NCI-H2196 treated with DMSO at 0.1 percent for 48 hours (cell line): ENCODE results near the gene YBX1.
"Not testable (repeated sequence)": the region's sequence is repeated elsewhere in the genome, so short reads cannot be mapped to it uniquely, and the experiment has no call there.

Source experiments
- DNase-seq: peaks from one replicate; lab custom pipeline; 2025; ENCODE audit not compliant: unreplicated experiment; lab: John Stamatoyannopoulos, UW

YBX1 gene

DNA sequence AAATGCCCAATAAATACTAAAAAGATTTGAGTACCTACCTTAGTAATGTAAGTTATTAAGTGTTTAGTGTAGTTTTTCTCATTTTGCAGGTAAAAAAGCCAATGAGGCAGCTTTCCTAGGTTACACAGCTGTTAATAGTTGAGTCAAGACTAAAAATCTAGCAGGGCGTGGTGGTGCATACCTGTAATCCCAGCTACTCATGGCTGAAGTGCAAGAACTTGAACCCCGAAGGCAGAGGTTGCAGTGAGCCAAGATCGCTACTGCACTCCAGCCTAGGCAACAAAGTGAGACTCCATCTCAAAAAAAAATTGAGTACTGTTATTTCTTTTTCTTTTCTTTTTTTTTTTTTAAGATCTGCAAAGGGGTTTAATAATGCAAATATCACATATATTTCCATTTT lies 7.7 kb downstream of the YBX1 start:
- DNase-seq, result no peak

GRCh38 chr1:42690477-42691156 lies 8.4 kb downstream of the YBX1 start:
- DNase-seq, result no peak

DNA sequence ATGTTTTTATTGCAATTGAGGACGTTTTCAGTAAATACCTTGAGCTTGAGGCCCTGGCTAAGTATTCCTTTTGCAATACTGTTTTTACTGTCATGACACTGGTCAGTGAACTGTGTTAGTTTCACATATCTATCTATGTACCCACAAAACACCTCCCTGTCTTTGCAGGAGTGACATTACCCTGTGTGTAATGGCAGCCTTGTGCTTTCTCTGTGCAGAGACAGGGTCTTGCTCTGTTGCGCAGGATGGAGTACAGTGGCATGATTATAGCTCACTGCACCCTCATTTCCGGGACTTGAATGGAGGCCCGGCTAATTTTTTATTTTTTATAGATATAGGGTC lies 8.9 kb downstream of the YBX1 start:
- no peak for DNase-seq

DNA sequence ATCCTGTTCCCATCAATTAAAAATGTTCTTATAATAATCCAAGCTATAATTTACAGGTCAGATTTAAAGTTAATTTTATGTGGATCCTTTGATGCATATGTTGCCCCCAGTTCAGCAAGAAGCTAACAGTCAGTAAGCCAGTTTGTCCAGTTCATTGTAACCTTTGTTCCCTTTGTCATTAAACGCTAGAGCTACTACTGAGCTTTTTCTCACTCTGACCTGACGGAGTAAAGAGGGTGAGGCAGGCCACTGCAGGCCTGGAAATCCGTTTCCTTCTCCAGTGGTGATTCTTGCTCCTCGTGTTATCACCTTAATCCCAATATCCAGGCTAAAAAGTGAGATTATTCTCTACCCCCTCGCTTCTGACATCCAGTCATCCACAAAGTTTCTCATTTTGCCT lies 10.2 kb downstream of the YBX1 start:
- DNase-seq, result no peak

DNA sequence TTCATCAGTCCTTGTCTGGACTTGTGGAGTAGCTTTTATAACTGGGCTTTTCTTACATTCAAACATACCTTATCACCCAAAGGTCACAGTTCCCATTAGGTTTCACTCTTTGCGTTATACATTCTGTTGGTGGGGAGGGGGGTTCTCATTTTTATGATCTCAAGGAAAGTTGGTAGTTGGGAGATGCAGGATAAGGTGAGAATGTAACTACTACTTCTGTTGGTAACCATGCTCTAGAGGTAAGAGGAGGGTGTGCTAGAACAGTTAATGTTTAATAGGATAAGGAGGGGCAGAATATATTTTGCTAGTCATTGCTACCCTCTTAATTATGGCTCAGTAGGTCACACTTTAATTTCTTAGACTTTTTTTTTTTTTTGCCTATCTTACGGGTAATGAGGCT lies 10.7 kb downstream of the YBX1 start:
- no peak for DNase-seq

DNA sequence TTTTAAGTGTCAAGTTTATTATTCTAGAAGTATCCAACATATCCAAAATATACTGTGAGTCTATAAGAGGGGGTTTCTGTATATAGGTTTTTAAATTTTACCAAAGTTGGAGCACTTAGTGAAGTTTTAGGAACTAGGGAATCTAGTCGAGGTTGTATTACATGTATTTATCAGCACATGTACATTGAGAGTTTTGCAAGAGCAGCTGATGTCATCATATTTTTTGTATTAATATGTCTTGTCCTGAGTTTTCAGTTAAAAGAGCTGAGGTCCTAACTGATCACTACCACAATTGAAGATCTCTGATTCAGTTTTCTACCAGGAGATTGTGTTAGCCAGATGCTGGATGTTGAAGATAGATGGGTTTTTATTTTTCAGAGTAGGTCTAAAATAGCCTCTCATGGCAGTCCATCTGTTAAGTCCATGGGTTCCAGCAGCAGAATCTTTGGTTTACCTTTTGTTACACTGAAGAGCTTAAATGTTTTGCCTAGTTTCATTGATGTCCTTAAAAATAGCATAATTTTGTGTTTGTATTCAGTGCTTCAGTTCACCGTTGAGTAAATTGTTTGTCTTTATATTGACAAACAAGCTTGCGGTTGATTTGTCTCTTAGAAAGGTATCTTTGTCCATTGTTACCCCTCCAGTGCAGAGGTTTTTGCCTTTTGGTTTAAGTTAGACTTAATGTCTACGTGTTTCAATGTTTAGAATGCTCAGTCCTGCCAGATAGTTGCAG lies 16.0 kb downstream of the YBX1 start:
- no peak for DNase-seq

GRCh38 chr1:42700006-42700405 lies 17.8 kb downstream of the YBX1 start:
- no peak for DNase-seq

GRCh38 chr1:42703888-42704464 lies 21.8 kb downstream of the YBX1 start:
- DNase-seq, result no peak

- DNase-seq, result not testable (repeated sequence)
Observed at GRCh38 chr1:42712808-42713207, 30.6 kb downstream of the YBX1 start.

- no peak for DNase-seq
Observed at GRCh38 chr1:42713293-42713692, 31.1 kb downstream of the YBX1 start.

DNA sequence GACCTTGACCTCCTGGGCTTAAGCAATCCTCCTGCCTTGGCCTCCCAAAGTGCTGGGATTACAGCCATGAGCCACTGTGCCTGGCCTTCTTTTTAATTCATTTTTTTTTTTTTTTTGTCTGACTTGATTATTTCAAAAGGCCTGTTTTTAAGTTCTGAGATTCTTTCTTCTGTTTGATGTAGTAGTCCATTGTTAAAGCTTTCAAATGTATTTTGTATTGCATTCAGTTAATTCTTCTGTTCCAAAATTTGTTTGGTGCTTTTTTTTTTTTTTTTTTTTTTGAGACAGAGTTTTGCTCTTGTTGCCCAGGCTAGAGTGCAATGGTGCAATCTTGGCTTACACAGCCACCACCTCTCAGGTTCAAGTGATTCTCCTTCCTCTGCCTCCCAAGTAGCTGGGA lies 32.2 kb downstream of the YBX1 start:
- not testable (repeated sequence) for DNase-seq

DNA sequence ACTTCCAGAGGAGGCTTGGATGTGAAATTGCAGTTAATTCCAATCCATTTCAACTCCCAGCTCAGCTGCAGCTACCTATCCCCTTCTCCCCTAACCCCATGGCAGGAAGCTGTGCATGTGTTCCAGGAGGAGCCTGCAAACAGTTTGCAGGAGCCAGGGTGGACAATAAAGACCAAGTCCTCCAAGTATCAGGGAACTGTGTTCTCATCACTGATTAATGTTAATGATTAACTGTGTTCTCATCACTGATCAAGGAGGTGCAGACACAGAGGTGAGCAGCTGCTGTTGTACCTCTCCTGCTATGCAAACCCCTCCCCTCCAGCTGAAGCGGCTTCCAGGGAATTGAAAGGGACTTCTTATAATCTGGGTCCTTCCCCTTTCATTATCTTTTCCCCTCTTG lies 38.6 kb downstream of the YBX1 start:
- DNase-seq, result no peak

DNA sequence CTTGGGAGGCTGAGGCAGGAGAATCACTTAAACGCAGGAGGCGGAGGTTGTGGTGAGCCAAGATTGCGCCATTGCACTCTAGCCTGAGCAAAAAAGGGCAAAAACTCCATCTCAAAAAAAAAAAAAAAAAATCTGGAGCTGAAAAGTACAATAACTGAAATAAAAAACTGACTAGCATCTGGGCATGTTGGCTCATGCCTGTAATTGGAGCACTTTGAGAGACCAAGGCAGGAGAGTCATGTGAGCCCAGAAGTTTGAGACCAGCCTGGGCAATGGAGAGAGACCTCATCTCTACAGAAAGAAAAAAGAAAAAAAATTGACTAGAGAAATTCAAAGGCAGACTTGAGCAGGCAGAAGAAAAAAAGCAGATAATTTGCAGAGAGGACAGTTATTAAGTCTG lies 39.7 kb downstream of the YBX1 start:
- no peak for DNase-seq

GRCh38 chr1:42722403-42722802 lies 40.2 kb downstream of the YBX1 start:
- DNase-seq, result not testable (repeated sequence)

- no peak for DNase-seq
Observed at GRCh38 chr1:42723511-42723910, 41.3 kb downstream of the YBX1 start.

DNA sequence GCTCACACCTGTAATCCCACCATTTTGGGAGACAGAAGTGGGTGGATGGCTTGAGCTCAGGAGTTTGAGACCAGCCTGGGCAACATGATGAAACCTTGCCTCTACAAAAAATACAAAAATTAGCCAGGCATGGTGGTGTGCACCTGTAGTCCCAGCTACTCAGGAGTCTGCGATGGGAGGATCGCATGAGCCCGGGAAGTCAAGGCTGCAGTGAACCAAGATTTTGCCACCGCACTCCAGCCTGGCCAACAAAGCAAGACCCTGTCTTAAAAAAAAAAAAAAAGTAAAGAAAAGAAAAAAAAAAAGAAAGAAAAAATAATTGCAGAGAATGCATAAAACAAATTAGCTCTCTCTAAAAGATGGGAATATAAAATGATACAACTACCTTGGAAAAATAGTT lies 43.6 kb downstream of the YBX1 start:
- DNase-seq, result not testable (repeated sequence)

DNA sequence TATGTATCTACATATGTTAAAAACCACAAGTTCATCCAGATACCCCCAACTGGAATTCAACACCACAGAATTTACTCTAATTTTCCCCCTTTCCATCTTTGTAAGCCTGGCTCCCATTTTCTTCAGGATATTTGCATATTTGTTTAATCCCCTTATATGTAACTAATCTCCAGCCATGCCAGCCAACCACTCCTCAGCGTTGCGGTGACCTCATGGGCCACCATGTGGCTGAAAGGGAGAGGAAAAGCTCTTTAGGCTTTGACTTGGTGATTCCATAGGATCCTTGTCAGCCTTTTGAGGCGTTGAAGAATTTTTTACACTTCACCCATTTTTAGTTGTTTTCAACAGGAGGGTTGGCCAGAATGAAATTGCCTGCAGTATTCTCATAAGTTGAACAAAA lies 47.8 kb downstream of the YBX1 start:
- DNase-seq, result no peak

GRCh38 chr1:42730988-42731387 lies 48.8 kb downstream of the YBX1 start:
- no peak for DNase-seq

DNA sequence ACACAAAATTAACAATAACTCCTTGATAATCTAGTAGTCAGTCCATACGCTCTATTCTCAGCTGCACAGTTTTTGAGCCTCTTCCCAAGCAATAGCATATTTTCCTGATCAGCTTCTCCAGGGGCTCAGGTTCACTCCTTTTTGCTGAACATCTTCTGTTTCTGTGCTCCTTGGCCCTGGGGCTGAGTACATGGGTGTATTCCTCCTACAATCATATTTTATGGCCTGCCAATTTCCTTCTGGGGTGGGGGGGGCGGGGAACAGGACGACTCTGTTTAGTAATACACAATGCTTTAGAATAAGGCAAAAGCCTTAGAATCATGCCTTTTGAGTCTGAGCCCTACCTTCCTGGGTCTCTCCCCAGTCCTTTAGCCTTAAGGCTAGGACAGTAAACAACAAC lies 49.4 kb downstream of the YBX1 start:
- DNase-seq, result no peak

GRCh38 chr1:42732126-42732680 lies 50.0 kb downstream of the YBX1 start:
- no peak for DNase-seq

- no peak for DNase-seq
Observed at GRCh38 chr1:42733415-42734200, 51.4 kb downstream of the YBX1 start.
